SKM-1 (cell line): ENCODE data around the gene WNT16.

Experiments used
- DNase-seq: peaks from one replicate; lab custom pipeline; 2025; ENCODE audit not compliant: unreplicated experiment; lab: John Stamatoyannopoulos, UW

WNT16 gene

GRCh38 chr7:121390109-121390508, 61.3 kb downstream of the WNT16 start:
- DNase-seq = no peak

GRCh38 chr7:121390617-121391016, 61.8 kb downstream of the WNT16 start:
- no peak for DNase-seq
